GM19328 (cell line): ENCODE data around the gene ABTB2.

ENCODE experiments used
- ATAC-seq: cut with Tn5 transposase; IDR thresholded peaks from one replicate; pipeline ENCODE4 v1.9.1; 2021; ENCODE audit warnings: mild to moderate bottlenecking, moderate library complexity; ENCODE audit not compliant: unreplicated experiment

Gene ABTB2

DNA sequence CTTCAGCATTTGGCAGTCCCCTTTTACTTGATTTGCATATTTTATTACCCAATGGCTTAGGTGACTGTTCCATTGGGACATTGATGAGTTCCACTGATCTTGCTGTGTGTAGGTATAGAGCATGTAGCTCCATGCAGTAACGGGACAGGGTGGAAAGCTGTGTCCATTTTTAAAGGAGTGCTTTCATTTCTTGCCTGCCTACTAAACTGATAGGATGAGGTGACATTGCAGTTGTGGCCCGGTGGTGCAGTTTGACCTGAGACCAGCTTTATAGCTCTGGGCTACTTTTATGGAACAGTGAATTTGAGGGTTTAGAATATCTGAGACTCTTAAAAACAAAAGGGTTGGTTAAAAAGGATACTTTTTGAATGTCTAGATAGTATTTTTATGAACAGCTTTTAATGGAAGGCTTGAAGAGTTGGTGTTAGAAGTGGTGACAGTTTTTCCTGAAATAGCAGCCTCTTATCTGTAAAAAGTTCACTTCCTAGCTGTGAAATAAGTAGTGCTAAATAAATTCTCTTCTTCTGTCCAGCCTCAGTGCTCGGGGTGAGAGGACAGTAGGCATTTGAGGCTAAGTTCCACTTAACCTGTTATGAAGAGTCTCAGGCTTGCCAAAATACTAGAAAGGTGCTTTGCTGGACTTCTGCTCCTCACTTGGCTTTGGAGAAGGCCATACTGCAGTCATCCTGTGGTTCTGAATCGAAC is 225.4 kb downstream of the ABTB2 start:
- no peak for ATAC-seq

DNA sequence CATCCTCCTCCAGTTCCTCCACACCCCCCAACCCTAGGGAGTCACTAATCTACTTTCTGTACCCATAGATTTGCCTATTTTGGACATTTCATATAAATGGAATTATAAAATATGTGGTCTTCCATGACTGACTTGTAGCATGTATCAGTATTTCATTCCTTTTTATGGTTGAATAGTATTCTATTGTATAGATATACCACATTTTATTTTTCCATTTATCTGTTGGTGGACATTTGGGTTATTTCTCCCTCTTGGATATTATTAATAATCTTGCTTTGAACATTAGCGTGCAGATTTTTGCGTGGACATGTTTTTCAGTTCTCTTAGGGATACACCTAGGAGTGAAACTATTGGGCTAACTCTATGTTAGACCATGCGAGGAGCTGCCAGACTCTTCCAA is 229.0 kb downstream of the ABTB2 start:
- no peak for ATAC-seq

DNA sequence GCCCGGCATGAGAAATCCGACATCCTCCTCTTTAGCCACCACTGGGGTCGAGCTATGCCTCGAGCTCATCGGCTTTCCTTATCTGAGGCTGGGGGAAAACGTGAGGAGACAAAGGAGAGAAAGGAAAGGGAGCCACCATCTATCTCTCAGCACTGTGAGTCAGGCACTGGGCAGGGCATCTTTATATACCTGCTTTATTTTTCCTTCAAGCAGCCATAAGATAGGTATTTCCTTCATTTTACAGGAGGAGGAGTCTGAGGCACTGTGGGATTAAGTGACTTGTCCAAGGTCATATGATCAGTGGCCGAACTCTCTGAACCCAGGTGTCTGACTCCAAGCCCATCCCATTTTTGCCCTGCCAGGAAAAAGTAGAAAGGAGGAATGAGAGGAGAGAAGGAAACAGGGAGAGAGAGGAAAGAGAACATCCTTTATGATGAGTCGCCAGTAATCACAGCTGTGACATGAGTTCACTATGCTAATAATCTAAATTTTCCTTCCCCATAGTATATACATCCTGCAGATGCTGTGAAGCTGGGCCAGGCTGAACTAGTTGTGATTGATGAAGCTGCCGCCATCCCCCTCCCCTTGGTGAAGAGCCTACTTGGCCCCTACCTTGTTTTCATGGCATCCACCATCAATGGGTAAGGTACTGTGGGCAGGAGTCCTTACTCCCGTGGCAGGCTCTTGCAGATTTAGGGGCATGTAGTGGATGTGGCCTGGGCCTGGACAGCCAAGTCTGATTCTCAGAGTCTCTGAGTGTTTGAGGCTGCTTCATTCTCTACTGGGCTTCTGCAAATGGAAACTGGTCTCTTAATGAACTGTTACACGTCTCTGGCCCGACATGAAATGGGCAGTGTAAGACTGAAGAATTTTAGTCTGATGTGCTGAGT is 230.6 kb downstream of the ABTB2 start:
- no peak for ATAC-seq

DNA sequence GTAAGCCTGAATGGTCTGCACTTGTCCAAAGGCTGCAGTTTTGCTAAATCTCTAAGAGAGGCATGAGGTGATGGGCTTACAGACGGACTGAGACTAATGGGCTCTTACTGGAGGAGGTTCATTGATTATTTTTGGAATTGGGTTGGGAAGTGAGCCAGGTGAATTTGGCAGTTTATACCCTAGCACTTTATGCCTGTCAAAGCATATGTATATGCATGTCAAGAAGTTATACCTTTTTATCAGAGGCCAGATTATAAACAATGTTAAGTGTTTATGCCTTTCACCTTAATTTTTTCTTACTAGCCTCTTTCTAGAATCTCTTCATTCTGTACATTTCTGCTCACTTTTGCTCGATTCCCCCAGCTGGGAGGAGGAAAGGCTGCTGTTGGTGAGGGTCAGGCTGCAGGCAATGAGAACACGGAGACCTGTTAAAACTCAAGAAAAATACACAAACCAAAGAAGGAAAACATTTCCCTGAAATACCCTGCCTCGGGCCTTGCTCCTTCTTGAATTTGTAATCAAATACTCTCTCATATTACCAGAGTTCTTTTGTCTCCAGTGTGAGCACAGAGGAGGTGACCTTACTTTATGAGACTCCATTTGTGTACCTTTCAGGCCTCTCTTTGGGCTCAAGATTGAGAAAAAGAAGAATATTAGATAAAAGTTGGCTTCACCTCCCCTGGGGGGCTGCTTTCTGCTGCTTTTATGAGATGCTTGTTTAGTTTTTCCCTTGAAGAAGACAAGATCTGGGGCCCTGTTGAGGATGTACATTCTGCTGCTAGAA is 232.7 kb downstream of the ABTB2 start:
- ATAC-seq, result no peak

- no peak for ATAC-seq
Observed at GRCh38 chr11:34120651-34121050, 237.2 kb downstream of the ABTB2 start.

DNA sequence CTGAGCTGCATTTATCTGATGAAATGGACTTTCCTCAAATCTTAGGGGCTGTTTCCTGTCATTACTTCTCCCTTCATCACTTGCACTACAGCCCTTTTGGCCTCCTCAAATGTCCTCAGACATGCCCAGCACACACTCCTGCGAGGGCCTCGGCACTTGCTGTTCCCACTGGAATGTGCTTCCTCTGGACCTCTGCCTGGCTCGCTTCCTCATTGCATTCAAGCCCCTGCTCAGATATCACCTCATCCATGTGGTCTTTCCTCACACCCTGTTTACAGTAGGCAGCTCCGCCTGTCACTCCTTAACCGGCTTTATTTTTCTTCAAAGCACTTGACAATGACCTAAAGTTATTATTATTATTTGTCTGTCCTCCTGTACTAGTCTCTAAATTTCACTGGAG is 243.3 kb downstream of the ABTB2 start:
- no peak for ATAC-seq

- ATAC-seq, result no peak
Observed at GRCh38 chr11:34114014-34114413, 243.8 kb downstream of the ABTB2 start.

GRCh38 chr11:34111722-34112270 is 246.0 kb downstream of the ABTB2 start:
- ATAC-seq, result no peak

GRCh38 chr11:34105957-34106504 is 251.8 kb downstream of the ABTB2 start:
- no peak for ATAC-seq

- peak; percentile 91 for ATAC-seq
Observed at GRCh38 chr11:34105079-34105956, 252.5 kb downstream of the ABTB2 start, which contains the start of gene NAT10. Gene NAT10, plus strand, starts transcription at chr11:34105629. Its CDS starts 2,597 bp downstream, at chr11:34108226.

DNA sequence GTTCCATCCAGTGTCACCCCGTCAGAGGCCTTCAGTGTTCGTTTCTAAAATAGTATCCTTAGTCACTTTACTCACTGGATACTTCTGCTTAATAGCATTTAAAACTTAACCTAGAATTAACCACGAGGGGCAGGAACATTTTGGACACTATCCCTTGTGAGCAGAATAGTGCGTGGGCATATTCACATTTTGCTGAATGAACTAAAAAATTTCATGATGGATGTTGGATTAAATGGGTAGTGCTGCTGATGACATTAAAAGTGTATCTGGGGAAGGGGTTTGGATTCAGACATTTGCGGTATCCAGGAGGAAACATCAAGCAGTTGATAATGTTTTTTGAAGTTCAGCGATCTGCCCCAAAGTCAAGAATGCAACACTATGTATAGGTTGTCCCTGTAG is 253.1 kb downstream of the ABTB2 start:
- ATAC-seq, result no peak
